ENCODE data around the gene GUK1.
"Not testable (repeated sequence)": the region's sequence is repeated elsewhere in the genome, so short reads cannot be mapped to it uniquely, and the experiment has no call there.

GUK1 gene

DNA sequence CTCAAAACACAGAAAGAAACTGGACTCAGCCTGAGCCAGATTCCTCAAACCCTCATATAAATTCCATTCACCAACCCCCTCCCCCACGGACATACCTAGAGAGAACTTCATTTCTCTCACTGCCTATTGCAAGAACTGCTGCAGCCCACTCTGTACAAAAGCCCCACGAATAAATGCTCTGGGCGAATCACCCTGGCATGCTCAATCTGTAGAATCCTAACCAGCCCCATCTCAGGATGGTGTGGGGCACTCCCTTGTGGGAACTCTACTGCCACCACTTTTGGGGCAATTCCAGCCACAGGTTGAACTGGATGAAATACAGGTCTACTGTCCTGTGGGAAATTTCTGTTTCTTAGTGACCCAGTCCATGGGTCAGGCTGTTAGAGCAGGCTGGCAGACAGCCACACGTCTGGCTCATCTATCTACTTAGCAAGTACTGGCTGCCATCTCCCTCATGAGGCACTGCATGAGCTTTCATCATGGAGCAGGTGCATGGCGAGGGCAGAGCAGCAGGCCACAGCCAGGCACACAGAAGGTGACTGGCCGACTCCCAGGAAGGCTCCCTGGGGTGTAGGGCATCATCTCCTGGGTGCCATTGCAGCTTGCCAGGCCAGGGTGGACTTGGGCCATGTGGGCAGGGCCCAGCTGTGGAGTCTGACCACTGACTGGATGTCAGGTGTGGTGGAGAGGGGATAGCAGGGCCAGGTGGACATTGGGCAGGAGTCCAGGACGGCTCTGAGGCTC is 35.4 kb upstream of the GUK1 start:
- DNase-seq (ENCODE audit: low spot score), result no peak

DNA sequence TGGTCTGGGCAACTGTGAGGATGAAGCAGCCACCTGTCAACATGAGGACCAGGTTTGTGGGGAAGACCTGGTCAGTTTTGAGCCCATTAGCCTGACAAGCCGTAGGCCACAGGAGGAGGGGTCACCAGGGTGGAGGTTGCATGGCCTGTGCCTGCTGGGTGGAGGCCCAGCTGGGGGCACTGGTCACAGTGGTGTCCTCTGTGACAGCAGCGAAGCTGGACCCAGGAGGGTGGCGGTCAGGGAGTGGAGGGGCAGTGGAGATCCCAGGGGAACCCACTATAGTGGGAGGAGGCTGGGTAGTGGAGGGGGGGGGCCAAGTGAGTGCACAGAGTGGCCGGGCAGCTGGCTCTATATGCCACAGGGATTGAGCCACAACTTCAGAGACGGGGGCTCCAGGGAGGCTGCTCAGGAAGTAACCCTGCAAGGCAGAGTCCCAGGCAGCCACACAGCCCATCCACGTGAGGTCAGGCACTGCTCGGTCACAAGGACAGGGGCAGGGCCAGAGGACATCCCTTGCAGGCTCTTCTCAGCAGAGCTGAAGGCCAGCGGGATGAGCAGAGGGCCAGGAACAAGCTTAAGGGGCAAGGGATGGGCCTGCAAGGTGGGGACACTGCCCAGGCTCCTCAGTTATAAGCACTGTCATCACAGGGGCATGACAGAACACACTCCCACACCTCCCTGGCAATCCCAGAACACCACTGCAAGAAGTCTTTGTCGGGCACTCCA is 34.6 kb upstream of the GUK1 start:
- no peak for DNase-seq (ENCODE audit: low spot score)

DNA sequence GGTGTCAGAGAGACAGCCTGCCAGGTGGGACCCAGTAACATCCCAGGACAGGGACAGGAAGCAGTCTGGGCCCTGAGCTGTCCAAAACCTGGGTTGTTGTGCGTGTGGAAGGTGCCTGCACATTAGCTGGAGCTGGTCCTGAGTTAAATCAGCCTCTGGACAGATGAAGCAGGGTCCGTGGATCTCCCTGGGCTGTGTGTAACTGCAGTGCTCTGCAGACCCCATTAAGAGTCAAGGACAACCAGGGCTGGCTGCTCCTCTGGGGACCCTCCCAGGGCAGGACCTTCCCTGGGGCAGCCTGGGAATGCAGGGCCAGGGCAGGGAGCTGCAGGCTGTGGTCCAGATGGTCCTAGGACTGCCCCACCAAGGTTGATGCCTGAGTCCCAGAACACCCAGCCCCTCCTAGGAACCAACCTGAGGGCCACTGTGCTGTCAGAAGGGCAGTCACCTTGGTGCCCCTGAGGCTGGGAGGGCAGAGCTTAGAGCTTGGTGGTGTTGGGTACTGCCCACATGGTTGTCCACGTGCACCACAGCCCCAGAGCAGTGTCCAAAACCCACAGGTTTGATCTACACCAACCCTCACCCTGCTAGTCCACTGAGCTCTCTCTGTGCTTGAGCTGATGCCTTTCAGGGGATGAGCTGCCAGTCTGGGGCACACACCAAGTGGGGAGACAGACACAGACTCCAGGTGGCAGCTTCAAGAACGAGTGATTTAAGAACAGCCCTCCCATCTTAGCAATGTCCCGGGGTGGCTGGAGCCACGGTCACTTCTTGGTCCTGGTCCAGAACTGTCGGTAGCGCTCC is 33.9 kb upstream of the GUK1 start:
- DNase-seq (ENCODE audit: low spot score), result no peak

DNA sequence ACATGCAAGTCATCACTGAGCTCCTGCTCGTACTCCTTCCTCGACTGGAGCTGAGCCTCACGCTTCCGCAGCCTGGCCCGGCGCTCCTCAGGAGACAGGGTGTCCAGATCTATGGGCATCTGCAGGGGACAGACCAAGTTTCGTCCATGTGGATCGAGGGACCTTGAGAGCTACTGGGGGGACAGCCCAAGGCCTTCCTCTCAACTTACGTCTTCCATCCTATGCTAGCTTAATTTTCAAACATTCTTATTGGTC is 33.4 kb upstream of the GUK1 start:
- no peak for DNase-seq (ENCODE audit: low spot score)

GRCh38 chr1:228107636-228108035 is 32.4 kb upstream of the GUK1 start:
- DNase-seq (ENCODE audit: low spot score), result no peak

- DNase-seq (ENCODE audit: low spot score), result no peak
Measured at GRCh38 chr1:228108055-228108690, 31.9 kb upstream of the GUK1 start.

GRCh38 chr1:228108742-228109072 is 31.4 kb upstream of the GUK1 start:
- no peak for DNase-seq (ENCODE audit: low spot score)

DNA sequence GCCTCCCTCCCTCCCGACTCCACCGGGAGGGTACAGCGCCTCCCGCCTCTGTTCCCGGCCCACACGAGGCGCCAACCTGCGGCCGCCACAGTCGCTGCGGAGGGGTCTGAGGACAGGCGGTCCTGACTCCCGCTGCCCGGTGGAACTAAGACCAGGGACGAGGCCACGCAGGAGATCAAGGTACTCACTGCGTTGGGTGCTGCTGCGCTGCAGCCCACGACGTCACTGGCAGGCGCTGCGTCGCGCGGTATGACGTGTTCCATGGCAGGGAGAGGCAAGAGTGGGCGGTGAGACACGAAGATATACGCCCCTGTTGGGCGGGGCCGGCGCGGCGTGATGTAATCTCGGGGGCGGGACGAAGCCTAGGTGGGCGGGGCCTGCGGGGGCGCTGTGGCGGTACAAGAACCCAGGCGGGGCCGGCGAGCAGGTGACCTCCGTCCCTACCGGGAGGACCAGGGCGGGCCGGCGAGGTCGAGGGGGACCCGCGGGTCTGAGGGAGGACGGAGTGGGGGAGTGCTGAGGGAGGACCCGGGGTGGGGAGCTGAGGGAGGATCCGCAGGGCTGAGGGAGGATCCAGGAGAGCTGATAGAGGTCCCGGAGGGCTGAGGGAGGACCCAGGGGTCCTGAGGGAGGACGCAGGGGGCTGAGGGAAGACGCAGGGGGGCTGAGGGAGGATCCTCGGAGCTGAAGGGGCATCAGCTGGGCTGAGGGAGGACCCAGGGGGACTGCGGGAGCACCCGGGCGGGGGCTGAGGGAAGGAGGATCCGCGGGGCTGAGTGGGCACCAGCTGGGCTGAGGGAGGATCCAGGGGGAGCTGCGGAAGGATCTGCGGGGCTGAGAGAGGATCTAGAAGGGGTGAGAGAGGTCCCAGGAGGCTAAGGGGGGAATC is 30.8 kb upstream of the GUK1 start, which contains the start of gene MRPL55:
MRPL55 (minus strand) TSS at position 227 of the 889 bp plus-strand sequence. CDS start 1,039 bp downstream, outside the sequence.
- DNase-seq (ENCODE audit: low spot score), result peak; percentile 97

- DNase-seq (ENCODE audit: low spot score), result no peak
Measured at GRCh38 chr1:228109962-228110488, 30.1 kb upstream of the GUK1 start.

GRCh38 chr1:228110556-228110955 is 29.5 kb upstream of the GUK1 start:
- no peak for DNase-seq (ENCODE audit: low spot score)

DNA sequence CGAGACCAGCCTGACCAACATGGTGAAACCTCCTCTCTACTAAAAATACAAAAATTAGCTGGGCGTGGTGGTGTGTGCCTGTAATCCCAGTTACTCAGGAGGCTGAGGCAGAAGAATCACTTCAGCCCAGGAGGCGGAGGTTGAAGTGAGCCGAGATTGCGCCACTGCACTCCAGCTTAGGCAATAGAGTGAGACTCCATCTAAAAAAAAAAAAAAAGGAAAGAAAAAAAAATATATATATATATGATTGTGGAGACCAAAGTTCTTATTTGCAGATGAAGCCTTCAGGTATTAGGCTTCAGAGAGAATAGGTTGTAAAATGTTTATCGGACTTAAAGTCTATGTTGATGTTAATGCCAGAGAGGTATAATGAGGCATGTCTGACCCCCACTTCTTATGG is 28.8 kb upstream of the GUK1 start:
- not testable (repeated sequence) for DNase-seq (ENCODE audit: low spot score)

- no peak for DNase-seq (ENCODE audit: low spot score)
Measured at GRCh38 chr1:228112167-228112566, 27.9 kb upstream of the GUK1 start.

DNA sequence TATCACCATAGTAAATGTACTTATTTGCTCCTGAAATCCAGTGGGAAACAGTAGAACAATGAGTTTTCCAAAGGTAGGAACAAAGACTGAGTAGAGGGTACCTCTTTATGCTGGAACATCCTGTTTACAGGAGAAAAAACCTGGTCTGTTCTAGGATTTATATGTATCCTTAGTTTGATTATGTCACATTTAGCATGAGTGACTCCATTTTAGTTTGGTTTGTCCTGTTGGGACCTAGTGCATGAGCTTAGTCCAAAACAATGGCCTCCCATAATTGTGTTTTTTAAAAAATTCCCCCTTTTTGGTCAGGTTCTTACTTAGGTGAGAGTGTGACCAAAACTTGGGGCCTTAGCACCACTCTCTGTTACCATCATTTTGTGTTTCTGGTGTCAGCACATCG is 27.5 kb upstream of the GUK1 start:
- DNase-seq (ENCODE audit: low spot score), result no peak

DNA sequence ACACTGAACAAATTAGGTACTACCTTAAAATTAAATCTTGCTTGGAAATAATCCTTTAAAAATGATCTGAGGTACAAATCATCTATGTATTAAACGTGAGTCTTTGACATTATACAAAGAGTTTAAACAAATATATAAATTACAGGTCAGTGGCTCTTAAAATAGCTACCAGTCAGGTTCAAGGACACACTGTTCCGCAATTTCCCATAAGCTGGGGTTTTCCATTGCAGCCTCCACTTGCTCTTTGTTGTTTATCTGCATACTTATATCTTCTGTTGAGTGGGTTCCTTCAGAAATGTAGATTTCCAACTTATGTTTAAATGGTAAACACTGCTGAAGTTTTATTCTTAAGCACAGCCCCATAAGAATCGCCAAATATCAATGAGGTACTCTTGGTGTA is 25.3 kb upstream of the GUK1 start:
- no peak for DNase-seq (ENCODE audit: low spot score)

GRCh38 chr1:228117335-228117734 is 22.7 kb upstream of the GUK1 start:
- DNase-seq (ENCODE audit: low spot score), result no peak

GRCh38 chr1:228118040-228118439 is 22.0 kb upstream of the GUK1 start:
- DNase-seq (ENCODE audit: low spot score), result no peak

- no peak for DNase-seq (ENCODE audit: low spot score)
Measured at GRCh38 chr1:228120351-228120750, 19.7 kb upstream of the GUK1 start.

GRCh38 chr1:228120857-228121489 is 19.1 kb upstream of the GUK1 start:
- no peak for DNase-seq (ENCODE audit: low spot score)

DNA sequence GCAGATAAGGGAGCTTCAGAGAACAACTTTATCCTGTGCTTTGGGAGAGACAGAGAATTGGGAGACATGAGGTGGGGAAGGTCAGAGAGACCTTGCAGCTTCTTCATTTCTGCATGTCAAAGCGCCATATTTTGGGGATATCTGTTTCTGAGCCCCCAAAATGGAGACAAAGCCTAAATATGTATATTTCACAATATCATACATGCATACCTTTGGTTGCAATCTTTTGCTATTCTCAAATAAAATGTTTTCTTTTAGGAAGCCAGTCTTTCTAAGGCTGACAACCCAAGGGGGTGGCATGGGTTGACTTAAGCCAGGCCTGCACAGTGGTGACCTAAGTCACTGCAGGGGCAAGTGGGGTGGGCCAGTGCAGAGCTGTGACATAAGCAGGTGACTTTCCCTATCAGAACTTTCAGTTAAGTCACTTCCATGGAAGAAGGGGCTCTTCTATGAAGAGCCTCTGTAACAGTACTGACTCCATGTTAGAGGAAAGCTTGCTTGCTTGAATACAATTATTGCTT is 17.1 kb upstream of the GUK1 start:
- no peak for DNase-seq (ENCODE audit: low spot score)

DNA sequence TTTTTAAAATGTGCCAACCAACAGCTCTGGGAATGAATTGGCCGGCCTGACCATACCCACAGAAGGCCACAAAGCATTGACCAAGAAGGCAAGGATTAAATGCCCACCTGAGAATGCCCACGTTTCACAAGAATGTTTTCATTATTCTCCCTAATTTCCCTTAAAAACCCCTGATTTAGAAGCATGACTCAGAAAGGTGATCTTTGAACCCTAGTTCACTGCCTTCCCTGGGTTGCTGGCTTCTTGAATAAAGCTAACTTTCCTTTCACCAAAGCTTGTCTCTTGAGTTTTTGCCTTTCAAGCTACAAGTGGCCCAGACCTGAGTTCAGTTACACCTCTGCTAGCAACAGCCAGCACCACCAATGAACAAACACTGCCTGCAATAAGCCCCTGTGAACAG is 16.6 kb upstream of the GUK1 start:
- no peak for DNase-seq (ENCODE audit: low spot score)

GRCh38 chr1:228125185-228125584 is 14.9 kb upstream of the GUK1 start:
- no peak for DNase-seq (ENCODE audit: low spot score)
